WTC11 (cell line): ENCODE results near the gene ABCD4. TPM values are rescaled to one million over a fixed set of nuclear protein-coding genes. Genes with fewer than 3 reads are reported as not detected.
"Not testable (repeated sequence)": the region's sequence is repeated elsewhere in the genome, so short reads cannot be mapped to it uniquely, and the experiment has no call there.

Experiments
- ATAC-seq: fragments of 200-7000 bp; cut with Tn5 transposase; 2 replicates; pipeline ENCODE4 v1.10.0; 2021; ENCODE audit warnings: mild to moderate bottlenecking, moderate library complexity
- CTCF ChIA-PET: fragments of 300-600 bp; sonication (Branson Sonifier 250); formaldehyde crosslinking; loops from one replicate; lab custom pipeline; 2021; ENCODE audit warnings: antibody characterized with exemption; lab: Charles Lee
- POLR2A ChIA-PET: fragments of 350-600 bp; sonication (Branson Sonifier 250); formaldehyde crosslinking; loops from one replicate; lab custom pipeline; 2021; ENCODE audit warnings: antibody characterized with exemption; lab: Charles Lee
- DNase-seq: peaks from one replicate; pipeline ENCODE4 v3.0.0; 2021; ENCODE audit warnings: low spot score
- H3K27ac Mint-ChIP-seq: 2 replicates; pipeline ENCODE4 v1.8.0; 2021; ENCODE audit warnings: mixed read lengths
- H3K27me3 Mint-ChIP-seq: 2 replicates; pipeline ENCODE4 v1.8.0; 2021; ENCODE audit warnings: low read depth, mild to moderate bottlenecking, moderate library complexity, mixed read lengths
- H3K36me3 Mint-ChIP-seq: 2 replicates; pipeline ENCODE4 v1.8.0; 2021; ENCODE audit warnings: mixed read lengths
- H3K4me1 Mint-ChIP-seq: 2 replicates; pipeline ENCODE4 v1.8.0; 2022; ENCODE audit warnings: mixed read lengths
- H3K4me3 Mint-ChIP-seq: 2 replicates; pipeline ENCODE4 v1.8.0; 2021; ENCODE audit warnings: mild to moderate bottlenecking, moderate library complexity, mixed read lengths
- H3K9me3 Mint-ChIP-seq: 2 replicates; pipeline ENCODE4 v1.8.0; 2021; ENCODE audit warnings: mixed read lengths
- FOXJ3 ChIP-seq: sonication (generic); formaldehyde crosslinking; IDR thresholded peaks from 2 replicates; pipeline ENCODE4 v1.9.0; 2021; ENCODE audit warnings: missing genetic modification reagents, mild to moderate bottlenecking, borderline replicate concordance
- GTF2I ChIP-seq: fragments of 250-450 bp; sonication (Bioruptor Pico); conservative IDR thresholded peaks from 2 replicates; pipeline ENCODE4 v1.4.0; 2021; ENCODE audit warnings: mild to moderate bottlenecking
- IRF2 ChIP-seq: sonication (generic); formaldehyde crosslinking; IDR thresholded peaks from 2 replicates; pipeline ENCODE4 v1.8.0; 2022; ENCODE audit warnings: low read depth, missing genetic modification reagents, borderline replicate concordance
- NR3C1 ChIP-seq: sonication (generic); formaldehyde crosslinking; conservative IDR thresholded peaks from 2 replicates; pipeline ENCODE4 v1.8.1; 2023; ENCODE audit warnings: low read depth, mild to moderate bottlenecking, missing genetic modification reagents
- SP1 ChIP-seq: sonication (generic); formaldehyde crosslinking; conservative IDR thresholded peaks from 2 replicates; pipeline ENCODE4 v1.8.1; 2022; ENCODE audit warnings: missing genetic modification reagents
- TEAD1 ChIP-seq: sonication (generic); formaldehyde crosslinking; IDR thresholded peaks from 2 replicates; pipeline ENCODE4 v1.8.0; 2022; ENCODE audit warnings: mild to moderate bottlenecking, missing genetic modification reagents
- TEAD4 ChIP-seq: sonication (generic); formaldehyde crosslinking; IDR thresholded peaks from 2 replicates; pipeline ENCODE4 v1.8.0; 2022; ENCODE audit warnings: mild to moderate bottlenecking, missing genetic modification reagents
- ZBTB21 ChIP-seq: sonication (generic); formaldehyde crosslinking; IDR thresholded peaks from 2 replicates; pipeline ENCODE4 v1.8.1; 2023; ENCODE audit warnings: mild to moderate bottlenecking, missing genetic modification reagents, borderline replicate concordance
- total RNA-seq: library from RNA; stranded (reverse); gene quantifications from 3 replicates; pipeline ENCODE4 v1.2.3, GENCODE V29; 2021
- TF ChIP-seq, protein P1 (sequence below): sonication (generic); formaldehyde crosslinking; IDR thresholded peaks from 2 replicates; pipeline ENCODE4 v1.8.0; 2023; ENCODE audit warnings: mild to moderate bottlenecking, missing genetic modification reagents
- TF ChIP-seq, protein P2 (sequence below): fragments of 250-450 bp; sonication (Bioruptor Pico); IDR thresholded peaks from 2 replicates; pipeline ENCODE4 v1.9.0; 2021; ENCODE audit warnings: mild to moderate bottlenecking, borderline replicate concordance
- TF ChIP-seq, protein P3 (sequence below): sonication (generic); formaldehyde crosslinking; conservative IDR thresholded peaks from 2 replicates; pipeline ENCODE4 v1.8.1; 2023; ENCODE audit warnings: mild to moderate bottlenecking, low read depth, missing genetic modification reagents, moderate library complexity
- TF ChIP-seq, protein P4 (sequence below): sonication (generic); formaldehyde crosslinking; IDR thresholded peaks from 2 replicates; pipeline ENCODE4 v1.8.1; 2023; ENCODE audit warnings: mild to moderate bottlenecking, missing genetic modification reagents, moderate library complexity
- TF ChIP-seq, protein P5 (sequence below): sonication (generic); formaldehyde crosslinking; IDR thresholded peaks from 2 replicates; pipeline ENCODE4 v1.8.0; 2022; ENCODE audit warnings: mild to moderate bottlenecking, missing genetic modification reagents
- TF ChIP-seq, protein P6 (sequence below): sonication (generic); formaldehyde crosslinking; IDR thresholded peaks from 2 replicates; pipeline ENCODE4 v1.8.0; 2022; ENCODE audit warnings: mild to moderate bottlenecking, missing genetic modification reagents
- TF ChIP-seq, protein P7 (sequence below): fragments of 250-450 bp; sonication (Bioruptor Pico); IDR thresholded peaks from 2 replicates; pipeline ENCODE4 v1.8.0; 2021; ENCODE audit warnings: mild to moderate bottlenecking

Gene ABCD4
- total RNA-seq, 1 experiment from 2014 or later: 90.2 TPM

DNA sequence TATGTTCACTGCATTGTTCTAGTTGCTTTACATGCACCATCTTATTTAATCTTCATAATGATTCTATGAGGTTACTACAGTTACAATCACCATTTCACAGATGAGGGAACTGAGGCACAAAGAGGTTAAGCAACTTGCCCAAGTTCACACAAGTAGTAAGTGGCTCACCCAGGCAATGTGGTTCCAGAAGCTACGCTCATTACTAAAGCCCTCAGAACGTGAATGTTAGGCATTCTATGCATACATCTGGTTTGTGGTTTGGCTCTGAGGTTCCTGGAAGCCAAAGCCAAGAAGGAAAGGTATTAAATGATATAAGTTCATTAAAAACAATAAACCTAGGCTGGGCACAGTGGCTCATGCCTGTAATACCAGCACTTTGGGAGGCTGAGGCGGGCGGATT lies 31.2 kb upstream of the ABCD4 start (continued):
- TF ChIP-seq, protein P1, sequence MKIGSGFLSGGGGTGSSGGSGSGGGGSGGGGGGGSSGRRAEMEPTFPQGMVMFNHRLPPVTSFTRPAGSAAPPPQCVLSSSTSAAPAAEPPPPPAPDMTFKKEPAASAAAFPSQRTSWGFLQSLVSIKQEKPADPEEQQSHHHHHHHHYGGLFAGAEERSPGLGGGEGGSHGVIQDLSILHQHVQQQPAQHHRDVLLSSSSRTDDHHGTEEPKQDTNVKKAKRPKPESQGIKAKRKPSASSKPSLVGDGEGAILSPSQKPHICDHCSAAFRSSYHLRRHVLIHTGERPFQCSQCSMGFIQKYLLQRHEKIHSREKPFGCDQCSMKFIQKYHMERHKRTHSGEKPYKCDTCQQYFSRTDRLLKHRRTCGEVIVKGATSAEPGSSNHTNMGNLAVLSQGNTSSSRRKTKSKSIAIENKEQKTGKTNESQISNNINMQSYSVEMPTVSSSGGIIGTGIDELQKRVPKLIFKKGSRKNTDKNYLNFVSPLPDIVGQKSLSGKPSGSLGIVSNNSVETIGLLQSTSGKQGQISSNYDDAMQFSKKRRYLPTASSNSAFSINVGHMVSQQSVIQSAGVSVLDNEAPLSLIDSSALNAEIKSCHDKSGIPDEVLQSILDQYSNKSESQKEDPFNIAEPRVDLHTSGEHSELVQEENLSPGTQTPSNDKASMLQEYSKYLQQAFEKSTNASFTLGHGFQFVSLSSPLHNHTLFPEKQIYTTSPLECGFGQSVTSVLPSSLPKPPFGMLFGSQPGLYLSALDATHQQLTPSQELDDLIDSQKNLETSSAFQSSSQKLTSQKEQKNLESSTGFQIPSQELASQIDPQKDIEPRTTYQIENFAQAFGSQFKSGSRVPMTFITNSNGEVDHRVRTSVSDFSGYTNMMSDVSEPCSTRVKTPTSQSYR (CRISPR knock-in tag): no peak
- TF ChIP-seq, protein P2, sequence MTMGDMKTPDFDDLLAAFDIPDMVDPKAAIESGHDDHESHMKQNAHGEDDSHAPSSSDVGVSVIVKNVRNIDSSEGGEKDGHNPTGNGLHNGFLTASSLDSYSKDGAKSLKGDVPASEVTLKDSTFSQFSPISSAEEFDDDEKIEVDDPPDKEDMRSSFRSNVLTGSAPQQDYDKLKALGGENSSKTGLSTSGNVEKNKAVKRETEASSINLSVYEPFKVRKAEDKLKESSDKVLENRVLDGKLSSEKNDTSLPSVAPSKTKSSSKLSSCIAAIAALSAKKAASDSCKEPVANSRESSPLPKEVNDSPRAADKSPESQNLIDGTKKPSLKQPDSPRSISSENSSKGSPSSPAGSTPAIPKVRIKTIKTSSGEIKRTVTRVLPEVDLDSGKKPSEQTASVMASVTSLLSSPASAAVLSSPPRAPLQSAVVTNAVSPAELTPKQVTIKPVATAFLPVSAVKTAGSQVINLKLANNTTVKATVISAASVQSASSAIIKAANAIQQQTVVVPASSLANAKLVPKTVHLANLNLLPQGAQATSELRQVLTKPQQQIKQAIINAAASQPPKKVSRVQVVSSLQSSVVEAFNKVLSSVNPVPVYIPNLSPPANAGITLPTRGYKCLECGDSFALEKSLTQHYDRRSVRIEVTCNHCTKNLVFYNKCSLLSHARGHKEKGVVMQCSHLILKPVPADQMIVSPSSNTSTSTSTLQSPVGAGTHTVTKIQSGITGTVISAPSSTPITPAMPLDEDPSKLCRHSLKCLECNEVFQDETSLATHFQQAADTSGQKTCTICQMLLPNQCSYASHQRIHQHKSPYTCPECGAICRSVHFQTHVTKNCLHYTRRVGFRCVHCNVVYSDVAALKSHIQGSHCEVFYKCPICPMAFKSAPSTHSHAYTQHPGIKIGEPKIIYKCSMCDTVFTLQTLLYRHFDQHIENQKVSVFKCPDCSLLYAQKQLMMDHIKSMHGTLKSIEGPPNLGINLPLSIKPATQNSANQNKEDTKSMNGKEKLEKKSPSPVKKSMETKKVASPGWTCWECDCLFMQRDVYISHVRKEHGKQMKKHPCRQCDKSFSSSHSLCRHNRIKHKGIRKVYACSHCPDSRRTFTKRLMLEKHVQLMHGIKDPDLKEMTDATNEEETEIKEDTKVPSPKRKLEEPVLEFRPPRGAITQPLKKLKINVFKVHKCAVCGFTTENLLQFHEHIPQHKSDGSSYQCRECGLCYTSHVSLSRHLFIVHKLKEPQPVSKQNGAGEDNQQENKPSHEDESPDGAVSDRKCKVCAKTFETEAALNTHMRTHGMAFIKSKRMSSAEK (CRISPR knock-in tag): no peak
- TF ChIP-seq, protein P3, sequence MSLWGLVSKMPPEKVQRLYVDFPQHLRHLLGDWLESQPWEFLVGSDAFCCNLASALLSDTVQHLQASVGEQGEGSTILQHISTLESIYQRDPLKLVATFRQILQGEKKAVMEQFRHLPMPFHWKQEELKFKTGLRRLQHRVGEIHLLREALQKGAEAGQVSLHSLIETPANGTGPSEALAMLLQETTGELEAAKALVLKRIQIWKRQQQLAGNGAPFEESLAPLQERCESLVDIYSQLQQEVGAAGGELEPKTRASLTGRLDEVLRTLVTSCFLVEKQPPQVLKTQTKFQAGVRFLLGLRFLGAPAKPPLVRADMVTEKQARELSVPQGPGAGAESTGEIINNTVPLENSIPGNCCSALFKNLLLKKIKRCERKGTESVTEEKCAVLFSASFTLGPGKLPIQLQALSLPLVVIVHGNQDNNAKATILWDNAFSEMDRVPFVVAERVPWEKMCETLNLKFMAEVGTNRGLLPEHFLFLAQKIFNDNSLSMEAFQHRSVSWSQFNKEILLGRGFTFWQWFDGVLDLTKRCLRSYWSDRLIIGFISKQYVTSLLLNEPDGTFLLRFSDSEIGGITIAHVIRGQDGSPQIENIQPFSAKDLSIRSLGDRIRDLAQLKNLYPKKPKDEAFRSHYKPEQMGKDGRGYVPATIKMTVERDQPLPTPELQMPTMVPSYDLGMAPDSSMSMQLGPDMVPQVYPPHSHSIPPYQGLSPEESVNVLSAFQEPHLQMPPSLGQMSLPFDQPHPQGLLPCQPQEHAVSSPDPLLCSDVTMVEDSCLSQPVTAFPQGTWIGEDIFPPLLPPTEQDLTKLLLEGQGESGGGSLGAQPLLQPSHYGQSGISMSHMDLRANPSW: no peak
- TF ChIP-seq TEAD1 (CRISPR knock-in tag): no peak
- TF ChIP-seq ZBTB21 (CRISPR knock-in tag): no peak
- TF ChIP-seq, protein P4, sequence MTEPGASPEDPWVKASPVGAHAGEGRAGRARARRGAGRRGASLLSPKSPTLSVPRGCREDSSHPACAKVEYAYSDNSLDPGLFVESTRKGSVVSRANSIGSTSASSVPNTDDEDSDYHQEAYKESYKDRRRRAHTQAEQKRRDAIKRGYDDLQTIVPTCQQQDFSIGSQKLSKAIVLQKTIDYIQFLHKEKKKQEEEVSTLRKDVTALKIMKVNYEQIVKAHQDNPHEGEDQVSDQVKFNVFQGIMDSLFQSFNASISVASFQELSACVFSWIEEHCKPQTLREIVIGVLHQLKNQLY (CRISPR knock-in tag): no peak
- TF ChIP-seq TEAD4: no peak
- no peak for TF ChIP-seq FOXJ3 (CRISPR knock-in tag)
- no peak for TF ChIP-seq SP1 (CRISPR knock-in tag)

DNA sequence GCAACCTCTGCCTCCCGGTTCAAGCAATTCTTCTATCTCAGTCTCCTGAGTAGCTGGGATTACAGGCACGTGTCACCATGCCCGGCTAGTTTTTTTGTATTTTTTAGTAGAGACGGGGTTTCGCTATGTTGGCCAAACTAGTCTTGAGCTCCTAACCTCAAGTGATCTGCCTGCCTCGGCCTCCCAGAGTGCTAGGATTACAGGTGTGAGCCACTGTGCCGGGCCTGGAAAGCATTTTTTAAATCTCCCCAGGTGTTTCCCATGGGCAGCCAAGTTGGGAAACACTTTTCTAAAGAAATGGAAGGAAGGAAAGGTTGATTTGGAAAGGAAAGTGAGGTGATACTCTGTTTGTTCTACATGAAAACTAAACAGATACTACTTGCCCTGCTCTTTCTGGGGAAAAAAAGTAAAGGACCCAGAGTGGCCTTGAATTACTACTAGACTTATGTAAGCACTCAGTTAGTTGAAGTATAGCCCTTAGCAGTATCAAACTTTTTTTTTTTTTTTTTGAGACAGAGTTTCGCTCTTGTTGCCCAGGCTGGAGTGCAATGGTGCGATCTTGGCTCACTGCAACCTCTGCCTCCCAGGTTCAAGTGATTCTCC lies 27.3 kb upstream of the ABCD4 start:
- POLR2A ChIA-PET: interaction anchor here (0.7 kb wide), 1 partner anchor 1861 kb away, joined by 3 read pairs; no protein-coding TSS in a partner anchor
- not testable (repeated sequence) for H3K36me3 Mint-ChIP-seq, H3K27me3 Mint-ChIP-seq, H3K4me3 Mint-ChIP-seq, DNase-seq, H3K9me3 Mint-ChIP-seq, ATAC-seq
- CTCF ChIA-PET: interaction anchor here (0.6 to 1.0 kb wide), 3 partner anchors 10 to 35 kb away, joined by 3 to 4 read pairs (median 4); partner anchors contain the start of gene ABCD4
- Mint-ChIP-seq H3K27ac (peak overlapping the region; percentile 80), H3K4me1 (peaks cover 44% of the 10 kb centered on the region)

DNA sequence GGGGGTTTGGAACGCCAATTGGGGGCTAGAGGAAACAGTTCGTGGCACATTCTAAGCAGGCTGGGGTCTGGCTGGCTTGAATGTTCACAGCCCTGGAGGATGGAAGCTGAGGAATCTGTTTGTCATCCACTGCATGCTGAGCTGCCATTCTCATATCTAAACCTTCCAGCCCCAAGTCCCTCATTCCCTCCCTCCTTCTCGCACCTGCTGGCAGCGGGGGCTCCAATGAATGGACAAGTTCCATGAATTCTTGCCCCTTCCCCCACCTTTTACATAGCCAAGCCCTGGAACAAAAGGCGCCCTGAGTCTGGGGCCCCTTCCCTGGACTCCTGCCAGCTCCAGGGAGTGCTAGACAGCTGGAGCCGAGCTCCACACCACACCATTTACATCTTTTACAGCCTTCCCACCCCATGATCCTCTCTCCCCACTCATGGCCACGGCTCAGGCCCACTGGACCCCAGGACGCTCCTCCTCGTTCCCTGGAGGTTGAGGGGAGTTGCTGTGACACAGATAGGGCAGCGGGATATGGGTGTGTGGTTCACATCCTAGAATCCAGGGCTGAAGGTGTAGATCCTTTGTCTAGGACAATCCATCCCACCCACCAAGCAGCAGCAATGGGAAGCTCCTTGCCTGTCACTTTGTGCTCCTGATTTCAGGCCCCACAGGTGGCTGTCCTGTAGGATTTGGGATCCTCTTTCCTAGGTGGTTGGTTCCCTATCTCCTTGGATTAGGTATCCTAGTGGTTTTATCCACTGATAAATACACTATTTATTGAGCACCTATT lies 23.8 kb upstream of the ABCD4 start:
- DNase-seq (peak; percentile 89), ATAC-seq (peak; percentile 90)
- peak overlapping the region; percentile 97 for H3K27ac Mint-ChIP-seq
- no peaks in the 10 kb centered on the region for H3K36me3 Mint-ChIP-seq
- H3K9me3 Mint-ChIP-seq: no peaks in the 10 kb centered on the region
- POLR2A ChIA-PET: interaction anchor here (0.7 to 3.9 kb wide), 10 partner anchors 12 to 167 kb away, joined by 3 to 59 read pairs (median 6); partner anchors contain the start of genes ABCD4, ISCA2, NPC2 and VRTN
- H3K4me1 Mint-ChIP-seq: peaks cover 37% of the 10 kb centered on the region
- peak overlapping the region; percentile 50 for H3K4me3 Mint-ChIP-seq
- no peaks in the 10 kb centered on the region for H3K27me3 Mint-ChIP-seq
- CTCF ChIA-PET: interaction anchor here (0.6 to 4.0 kb wide), 15 partner anchors 18 to 176 kb away, joined by 3 to 32 read pairs (median 6); partner anchors contain the start of genes ABCD4, ISCA2, NPC2 and VRTN
- TF ChIP-seq, protein P5, sequence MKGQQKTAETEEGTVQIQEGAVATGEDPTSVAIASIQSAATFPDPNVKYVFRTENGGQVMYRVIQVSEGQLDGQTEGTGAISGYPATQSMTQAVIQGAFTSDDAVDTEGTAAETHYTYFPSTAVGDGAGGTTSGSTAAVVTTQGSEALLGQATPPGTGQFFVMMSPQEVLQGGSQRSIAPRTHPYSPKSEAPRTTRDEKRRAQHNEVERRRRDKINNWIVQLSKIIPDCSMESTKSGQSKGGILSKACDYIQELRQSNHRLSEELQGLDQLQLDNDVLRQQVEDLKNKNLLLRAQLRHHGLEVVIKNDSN (CRISPR knock-in tag): no peak; the same call in 1 of the 2 replicates
- TF ChIP-seq, protein P6, sequence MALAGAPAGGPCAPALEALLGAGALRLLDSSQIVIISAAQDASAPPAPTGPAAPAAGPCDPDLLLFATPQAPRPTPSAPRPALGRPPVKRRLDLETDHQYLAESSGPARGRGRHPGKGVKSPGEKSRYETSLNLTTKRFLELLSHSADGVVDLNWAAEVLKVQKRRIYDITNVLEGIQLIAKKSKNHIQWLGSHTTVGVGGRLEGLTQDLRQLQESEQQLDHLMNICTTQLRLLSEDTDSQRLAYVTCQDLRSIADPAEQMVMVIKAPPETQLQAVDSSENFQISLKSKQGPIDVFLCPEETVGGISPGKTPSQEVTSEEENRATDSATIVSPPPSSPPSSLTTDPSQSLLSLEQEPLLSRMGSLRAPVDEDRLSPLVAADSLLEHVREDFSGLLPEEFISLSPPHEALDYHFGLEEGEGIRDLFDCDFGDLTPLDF: no peak
- TF ChIP-seq GTF2I (CRISPR knock-in tag) (no peak), NR3C1 (CRISPR knock-in tag) (0 out of 2 replicates have a peak, but pooled peaks have one; percentile 78), IRF2 (CRISPR knock-in tag) (no peak)
- TF ChIP-seq, protein P4 (CRISPR knock-in tag): no peak
- TF ChIP-seq, protein P7, sequence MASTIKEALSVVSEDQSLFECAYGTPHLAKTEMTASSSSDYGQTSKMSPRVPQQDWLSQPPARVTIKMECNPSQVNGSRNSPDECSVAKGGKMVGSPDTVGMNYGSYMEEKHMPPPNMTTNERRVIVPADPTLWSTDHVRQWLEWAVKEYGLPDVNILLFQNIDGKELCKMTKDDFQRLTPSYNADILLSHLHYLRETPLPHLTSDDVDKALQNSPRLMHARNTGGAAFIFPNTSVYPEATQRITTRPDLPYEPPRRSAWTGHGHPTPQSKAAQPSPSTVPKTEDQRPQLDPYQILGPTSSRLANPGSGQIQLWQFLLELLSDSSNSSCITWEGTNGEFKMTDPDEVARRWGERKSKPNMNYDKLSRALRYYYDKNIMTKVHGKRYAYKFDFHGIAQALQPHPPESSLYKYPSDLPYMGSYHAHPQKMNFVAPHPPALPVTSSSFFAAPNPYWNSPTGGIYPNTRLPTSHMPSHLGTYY (CRISPR knock-in tag): no peak
